WERI-Rb-1 (cell line): Measurements from ENCODE around the gene RASD1.

ENCODE experiments used
- DNase-seq: peaks from one replicate; pipeline ENCODE4 v3.0.0-alpha.2; 2020
- H3K27ac ChIP-seq: fragments of 250-450 bp; sonication (Bioruptor Pico); 2 replicates; pipeline ENCODE4 v1.5.1; 2020; ENCODE audit warnings: mild to moderate bottlenecking, moderate library complexity
- H3K27me3 ChIP-seq: fragments of 250-450 bp; sonication (Bioruptor Pico); 2 replicates; pipeline ENCODE4 v1.5.1; 2021; ENCODE audit warnings: mild to moderate bottlenecking, low read depth, moderate library complexity; ENCODE audit not compliant: insufficient read depth, severe bottlenecking
- H3K36me3 ChIP-seq: fragments of 250-450 bp; sonication (Bioruptor Pico); 2 replicates; pipeline ENCODE4 v1.5.1; 2020; ENCODE audit warnings: mild to moderate bottlenecking, moderate library complexity
- H3K4me3 ChIP-seq: 2 replicates; pipeline ENCODE4 v1.5.1; 2011; ENCODE audit warnings: low read depth, mild to moderate bottlenecking, control low read depth, low read length
- H3K9me3 ChIP-seq: fragments of 250-450 bp; sonication (Bioruptor Pico); 2 replicates; pipeline ENCODE4 v1.5.1; 2021; ENCODE audit warnings: mild to moderate bottlenecking, moderate library complexity; ENCODE audit not compliant: severe bottlenecking
- CTCF ChIP-seq: IDR thresholded peaks from 2 replicates; pipeline ENCODE4 v1.5.1; 2011; ENCODE audit warnings: low read depth, mild to moderate bottlenecking, control low read depth, inconsistent platforms, low read length

RASD1 gene

GRCh38 chr17:17494499-17494869 lies 1.7 kb downstream of the RASD1 start:
- no peak for DNase-seq
- Histone ChIP-seq H3K36me3 (peaks cover 20% of the 10 kb centered on the region), H3K27ac (no peak overlapping the region), H3K27me3 (no peaks in the 10 kb centered on the region), H3K9me3 (no peaks in the 10 kb centered on the region), H3K4me3 (peak overlapping the region; percentile 68)
- no peak for TF ChIP-seq CTCF

GRCh38 chr17:17493986-17494466 lies 2.2 kb downstream of the RASD1 start:
- H3K36me3 ChIP-seq, result peaks cover 20% of the 10 kb centered on the region
- DNase-seq, result no peak
- no peak for TF ChIP-seq CTCF
- H3K27ac ChIP-seq, result peak overlapping the region; percentile 62
- no peak overlapping the region for H3K4me3 ChIP-seq
- no peaks in the 10 kb centered on the region for H3K9me3 ChIP-seq
- H3K27me3 ChIP-seq, result no peaks in the 10 kb centered on the region

- TF ChIP-seq CTCF, result no peak
- peak overlapping the region; percentile 62 for H3K27ac ChIP-seq
- DNase-seq, result peak; percentile 75
- no peak overlapping the region for H3K4me3 ChIP-seq
- H3K36me3 ChIP-seq, result peaks cover 20% of the 10 kb centered on the region
- no peaks in the 10 kb centered on the region for H3K27me3 ChIP-seq
- no peaks in the 10 kb centered on the region for H3K9me3 ChIP-seq
Observed at GRCh38 chr17:17493249-17493985, 2.8 kb downstream of the RASD1 start.

GRCh38 chr17:17492571-17492970 lies 3.6 kb downstream of the RASD1 start:
- no peak overlapping the region for H3K4me3 ChIP-seq
- H3K9me3 ChIP-seq, result no peaks in the 10 kb centered on the region
- TF ChIP-seq CTCF, result no peak
- no peak for DNase-seq
- H3K36me3 ChIP-seq, result peaks cover 28% of the 10 kb centered on the region
- no peaks in the 10 kb centered on the region for H3K27me3 ChIP-seq
- H3K27ac ChIP-seq, result peak overlapping the region; percentile 62

- no peaks in the 10 kb centered on the region for H3K27me3 ChIP-seq
- no peak overlapping the region for H3K4me3 ChIP-seq
- no peak for TF ChIP-seq CTCF
- peaks cover 31% of the 10 kb centered on the region for H3K36me3 ChIP-seq
- no peaks in the 10 kb centered on the region for H3K9me3 ChIP-seq
- DNase-seq, result no peak
- peak overlapping the region; percentile 62 for H3K27ac ChIP-seq
Observed at GRCh38 chr17:17492085-17492484, 4.1 kb downstream of the RASD1 start.

- Histone ChIP-seq H3K36me3 (peaks cover 31% of the 10 kb centered on the region), H3K27ac (peak overlapping the region; percentile 62), H3K9me3 (no peaks in the 10 kb centered on the region), H3K27me3 (no peaks in the 10 kb centered on the region), H3K4me3 (no peak overlapping the region)
- peak; percentile 70 for DNase-seq
- TF ChIP-seq CTCF, result no peak
Observed at GRCh38 chr17:17491546-17491988, 4.6 kb downstream of the RASD1 start.
